Stimulated activated CD8-positive, alpha-beta memory T cell treated with anti-CD3 and anti-CD28 coated beads, Interleukin-7, amount 100 ng/mL, for 4 hours (primary cell): ENCODE measurements around the gene SGCD.

ENCODE experiments used
- DNase-seq, 2 donors: peaks; one replicate each; pipeline ENCODE4 v3.0.0-alpha.2; 2020; ENCODE audit warnings: low read depth in 2 of 2

The SGCD gene

DNA sequence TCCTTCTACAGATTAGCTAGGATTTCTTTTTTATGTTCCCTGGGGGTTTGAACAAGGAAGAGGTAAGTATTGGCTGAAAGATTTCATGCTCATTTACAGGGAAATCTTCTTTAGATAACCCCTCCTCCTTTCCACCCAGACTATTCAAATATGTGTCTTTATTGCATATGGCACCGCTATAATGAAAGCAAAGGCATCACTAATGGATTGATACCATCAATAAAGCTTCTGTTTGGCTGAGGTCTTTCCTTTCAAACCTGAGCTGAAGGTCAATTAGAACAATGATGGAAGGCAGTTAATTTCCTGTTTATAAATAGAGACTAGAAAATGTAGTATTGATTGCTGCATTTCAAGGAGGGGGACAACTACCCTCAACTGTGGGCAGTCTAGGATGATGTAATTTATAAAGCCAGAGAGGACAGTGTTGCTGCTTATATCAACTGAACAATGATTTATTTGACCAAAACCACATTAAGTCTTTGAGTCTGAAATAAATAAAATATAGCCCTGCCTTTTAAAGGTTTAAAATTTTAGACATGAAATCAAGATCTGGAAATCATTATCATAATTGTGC, 132.9 kb downstream of the SGCD start:
- DNase-seq = no peak

DNA sequence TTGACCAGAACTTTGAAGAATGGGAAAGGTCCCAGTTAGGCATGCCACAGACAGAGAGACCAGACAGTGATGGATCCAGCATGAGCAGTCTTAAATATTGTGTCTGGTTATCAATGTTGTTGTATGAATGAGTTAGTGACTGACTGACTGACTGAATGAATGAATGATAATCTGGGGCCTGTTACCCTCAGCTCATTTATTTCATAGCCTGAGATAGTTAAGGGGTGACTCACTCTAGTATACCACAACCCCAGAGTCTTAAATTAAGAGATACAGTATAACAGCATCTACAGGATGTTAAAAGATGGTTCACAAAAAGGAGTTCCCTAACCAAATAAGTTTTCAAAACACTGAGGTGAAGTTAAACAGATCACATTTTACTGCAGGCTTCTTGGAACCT, 133.5 kb downstream of the SGCD start:
- DNase-seq = no peak

DNA sequence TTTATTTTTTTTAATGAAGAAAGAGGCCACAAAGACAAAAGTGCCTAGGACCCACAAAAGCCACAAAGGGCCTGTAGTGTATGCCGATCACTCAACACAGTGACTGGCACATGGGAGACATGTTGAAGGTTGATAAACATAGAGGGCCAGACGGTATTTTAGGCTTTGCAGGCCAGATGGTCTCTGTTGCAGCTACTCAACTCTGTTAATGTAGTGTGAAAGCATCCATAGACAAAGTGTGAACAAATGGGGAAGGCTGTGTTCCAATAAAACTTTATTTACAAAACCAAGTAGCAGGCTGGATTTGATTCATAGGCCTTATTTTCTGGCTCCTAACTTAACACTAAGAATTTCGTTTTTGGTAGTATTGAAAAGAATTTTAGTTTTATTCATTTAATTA, 139.9 kb downstream of the SGCD start:
- no peak for DNase-seq

DNA sequence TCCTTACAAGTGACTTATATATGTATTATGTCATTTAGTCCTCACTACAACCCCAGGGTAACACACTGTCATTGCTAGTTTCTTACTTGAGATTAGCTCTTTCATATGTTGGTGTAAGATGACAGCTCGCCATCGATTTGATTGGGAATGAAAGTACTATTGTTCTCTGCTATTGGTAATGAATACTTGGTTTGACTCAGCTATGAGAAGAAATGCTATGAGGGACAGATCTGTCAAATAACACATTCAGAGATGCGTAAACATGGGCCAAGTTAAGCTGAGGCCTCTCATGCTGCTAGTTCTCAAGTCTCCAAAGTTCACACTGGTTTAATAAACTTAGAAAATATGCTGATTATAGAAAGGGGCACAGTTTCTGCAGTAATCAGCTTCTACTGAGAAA, 142.7 kb downstream of the SGCD start:
- no peak for DNase-seq

DNA sequence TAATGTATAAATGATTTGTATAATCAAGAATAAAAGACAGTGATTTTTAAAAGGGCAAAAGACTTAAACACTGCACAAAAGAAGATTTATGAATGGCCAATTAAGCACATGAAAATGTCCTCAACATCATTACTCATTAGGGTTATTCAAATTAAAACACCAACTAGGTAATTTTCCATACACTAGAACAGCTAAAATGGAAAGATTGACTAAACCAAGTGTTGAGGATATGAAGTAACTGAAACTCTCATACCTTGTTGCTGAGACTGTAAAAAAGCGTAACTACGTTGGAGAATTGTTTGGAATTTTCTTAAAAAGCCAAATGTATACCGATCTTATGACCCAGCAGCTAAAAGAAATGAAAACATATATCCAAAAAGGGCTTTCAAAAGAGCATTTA, 144.9 kb downstream of the SGCD start:
- no peak for DNase-seq

DNA sequence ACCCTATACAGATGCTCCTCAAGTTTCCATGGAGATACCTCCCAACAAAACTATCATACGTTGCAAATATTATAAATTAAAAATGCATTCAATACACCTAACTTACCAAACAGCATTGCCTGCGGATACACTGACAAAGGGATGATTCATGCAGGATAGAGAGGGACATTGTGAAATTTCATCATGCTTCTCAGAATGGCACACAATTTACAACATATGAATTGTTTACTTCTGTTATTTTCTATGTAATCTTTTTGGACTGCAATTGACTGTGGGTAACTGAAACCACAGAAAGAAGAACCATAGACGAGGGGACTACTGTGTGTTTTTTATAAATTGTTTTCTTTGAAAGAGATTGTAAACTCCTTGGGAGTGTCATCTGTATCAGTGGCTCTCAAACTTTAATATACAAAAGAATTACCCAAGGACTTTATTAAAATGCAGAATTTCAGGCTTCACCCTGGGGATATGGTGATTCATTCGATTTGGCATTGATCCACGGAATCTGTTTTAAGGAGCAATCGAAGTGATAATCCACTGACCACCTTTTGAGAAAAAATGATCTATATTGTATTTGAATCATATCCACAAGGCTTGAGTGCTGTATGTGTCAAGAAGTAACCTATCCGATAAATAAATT, 146.4 kb downstream of the SGCD start:
- DNase-seq = no peak

DNA sequence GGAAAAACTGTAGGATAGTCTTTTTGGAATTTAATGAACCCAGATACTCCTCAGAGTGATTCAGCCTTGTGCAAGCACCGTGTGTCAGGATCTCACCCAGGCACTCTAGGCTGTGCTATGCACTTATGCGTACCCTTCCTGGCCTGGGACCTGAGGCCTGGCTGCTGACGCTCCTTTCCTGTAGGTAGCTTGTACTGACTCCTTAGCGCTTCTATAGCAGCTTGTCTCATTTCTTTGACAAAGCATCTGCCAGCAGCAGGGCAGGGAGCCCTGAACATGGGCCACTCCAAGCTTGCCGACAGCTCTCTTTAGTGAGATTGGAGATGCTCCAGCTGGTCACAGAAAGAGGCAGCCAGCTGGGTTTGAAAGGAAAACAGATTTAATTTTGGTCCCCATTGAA, 147.3 kb downstream of the SGCD start:
- no peak for DNase-seq

DNA sequence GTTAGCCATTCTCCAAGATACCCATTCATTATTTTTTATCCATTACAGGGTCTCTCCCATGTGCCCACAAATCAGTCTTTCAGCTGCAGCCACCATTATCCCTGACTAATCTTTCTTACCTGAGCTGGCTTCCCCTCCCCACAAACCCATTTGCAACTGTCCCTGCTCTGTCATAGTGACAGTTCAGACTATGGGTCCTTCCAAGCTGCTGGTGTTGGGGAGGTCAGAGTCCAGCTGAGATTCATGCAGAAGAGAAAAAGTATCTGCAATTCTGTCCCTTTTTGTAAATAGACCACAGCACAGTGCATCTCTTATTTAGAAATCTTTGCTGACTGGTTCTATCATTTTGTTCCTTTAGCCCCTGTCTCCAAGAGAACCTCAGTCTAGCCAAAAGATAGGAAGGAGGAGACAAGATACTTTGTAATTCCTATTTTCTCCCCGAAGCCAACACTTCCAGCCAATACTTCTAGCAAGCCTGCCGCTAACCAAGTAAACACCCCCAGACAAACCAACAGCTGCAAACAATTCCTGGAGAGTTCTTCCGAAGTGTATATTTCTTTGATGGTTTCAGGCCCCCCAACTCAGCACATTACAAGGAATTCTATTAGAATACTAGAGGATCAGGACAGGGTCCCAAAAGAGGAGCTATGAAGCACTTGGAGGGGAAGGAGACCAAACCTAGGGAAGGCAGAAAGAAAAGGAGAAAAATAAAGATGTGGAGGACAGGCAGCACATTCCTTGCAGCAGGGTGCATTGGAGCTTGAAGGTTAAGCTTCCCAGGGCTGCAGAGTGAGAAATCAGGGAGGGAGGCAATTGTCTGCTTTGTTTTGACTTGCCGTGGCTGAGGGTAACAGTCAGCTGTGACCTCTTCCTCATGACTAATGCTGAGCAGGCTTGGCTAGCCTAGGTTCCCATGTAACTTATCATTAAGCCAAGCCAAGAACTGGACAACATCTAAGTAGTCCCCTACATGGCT, 148.5 kb downstream of the SGCD start:
- no peak for DNase-seq

DNA sequence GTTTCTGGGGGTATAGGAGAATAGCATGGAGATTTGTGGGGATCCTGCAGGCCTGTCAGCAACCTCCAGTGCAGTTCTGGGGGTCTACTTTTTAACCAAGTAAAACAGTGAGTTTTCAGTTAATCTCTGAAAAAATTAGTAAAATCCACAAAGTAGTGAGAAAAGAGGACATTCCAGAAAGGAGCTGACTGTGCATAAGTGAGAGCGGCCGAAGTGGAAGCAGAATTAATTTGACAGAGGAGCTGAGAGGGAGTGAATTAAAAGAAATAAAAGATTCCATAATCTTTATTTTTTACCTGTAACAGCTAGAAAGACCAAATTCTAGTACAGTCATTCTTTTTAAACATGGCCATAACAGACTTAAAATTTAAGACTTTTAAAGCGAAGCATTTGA, 149.2 kb downstream of the SGCD start:
- DNase-seq = no peak

DNA sequence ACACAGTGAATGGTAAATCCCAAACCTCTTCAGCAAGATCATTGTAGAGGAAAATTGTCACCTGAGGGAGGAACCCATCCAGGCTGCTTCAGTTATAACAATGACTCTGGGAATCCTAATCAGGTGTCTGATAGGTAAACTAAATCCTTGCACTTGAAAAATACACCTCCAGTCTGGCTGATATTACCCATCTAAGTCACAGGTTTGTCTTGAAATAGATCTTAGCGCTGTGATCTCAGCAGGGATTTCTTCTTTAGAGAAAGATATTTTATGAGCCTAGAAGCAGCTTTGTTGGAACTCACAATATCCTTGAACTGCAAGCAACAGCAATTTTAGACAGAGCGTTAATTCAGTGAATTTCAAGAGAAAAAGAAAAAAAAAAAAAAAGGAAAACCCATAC, 149.7 kb downstream of the SGCD start:
- no peak for DNase-seq

DNA sequence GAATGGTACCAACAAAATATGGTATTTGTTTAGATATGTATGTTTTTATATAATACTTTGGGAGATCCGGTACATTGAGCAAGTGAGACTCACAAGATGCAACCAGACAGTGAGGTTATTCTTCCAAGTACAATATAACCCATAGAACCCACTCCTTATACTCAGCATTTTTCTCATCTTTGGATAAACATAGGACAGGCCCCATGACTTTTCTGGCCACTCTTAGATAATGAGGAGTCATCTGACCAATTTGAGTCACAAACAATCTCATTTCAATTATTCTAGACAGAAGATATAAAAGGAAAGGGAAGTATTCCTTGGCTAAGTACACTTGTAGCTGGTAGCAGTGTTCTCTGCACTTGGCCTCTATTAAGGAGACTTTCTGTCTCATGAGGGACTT, 150.2 kb downstream of the SGCD start:
- no peak for DNase-seq

DNA sequence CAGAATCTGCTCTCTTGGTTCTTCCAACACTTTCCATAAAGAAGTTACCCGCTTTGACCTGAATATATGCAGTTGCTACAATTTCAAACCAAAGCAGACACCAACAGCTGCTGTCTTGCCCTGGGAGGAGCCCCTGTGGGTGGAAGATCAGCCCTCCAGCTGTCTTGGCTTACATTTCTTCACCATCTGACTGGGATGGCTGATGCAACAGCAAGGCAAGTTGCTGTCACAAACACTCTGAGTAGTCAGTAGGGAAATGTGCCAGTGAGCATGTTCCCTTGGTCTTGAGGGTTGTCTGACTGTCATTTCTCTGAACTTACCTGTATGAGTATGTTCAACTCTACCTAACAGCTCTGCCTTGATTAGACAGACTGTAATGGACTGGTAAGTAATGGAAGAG, 152.9 kb downstream of the SGCD start:
- DNase-seq = no peak

DNA sequence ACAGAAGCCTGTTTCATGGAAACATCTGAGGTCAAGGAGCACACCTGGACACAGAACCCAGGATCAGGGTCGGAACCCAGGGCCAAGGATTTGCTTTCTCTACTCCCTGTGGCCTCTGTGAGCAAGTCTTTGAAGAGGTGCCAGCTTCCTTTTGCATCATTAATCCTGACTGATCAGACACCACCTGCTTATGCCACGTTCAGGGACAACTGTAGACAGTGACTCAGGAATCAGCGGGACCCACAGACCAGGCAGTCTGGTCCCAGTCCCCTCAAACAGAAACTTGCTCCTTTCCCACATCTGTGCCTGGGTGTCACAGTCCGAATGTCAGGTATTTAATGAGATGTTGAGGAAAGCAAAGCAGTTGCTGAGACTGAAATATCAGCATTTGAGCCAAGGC, 154.8 kb downstream of the SGCD start:
- DNase-seq = no peak

DNA sequence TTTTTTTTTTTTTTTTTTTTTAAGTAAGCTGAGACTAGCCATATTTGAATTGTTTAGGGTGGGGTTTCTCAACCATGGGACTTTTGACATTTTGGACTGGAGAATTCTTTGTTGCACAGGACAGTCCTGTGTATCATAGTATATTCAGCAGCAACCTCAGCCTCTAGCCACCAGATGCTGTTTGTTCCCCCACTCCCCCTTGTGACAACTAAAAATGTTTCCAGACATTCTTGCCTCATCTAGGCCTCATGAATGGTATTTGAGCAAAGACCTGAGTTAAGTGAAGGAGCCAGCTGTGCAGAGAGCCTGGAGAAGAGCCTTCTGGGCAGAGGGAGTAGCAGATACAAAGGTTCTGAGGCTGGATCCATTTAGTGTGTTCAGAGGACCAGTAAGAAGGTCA, 155.9 kb downstream of the SGCD start:
- DNase-seq = no peak

DNA sequence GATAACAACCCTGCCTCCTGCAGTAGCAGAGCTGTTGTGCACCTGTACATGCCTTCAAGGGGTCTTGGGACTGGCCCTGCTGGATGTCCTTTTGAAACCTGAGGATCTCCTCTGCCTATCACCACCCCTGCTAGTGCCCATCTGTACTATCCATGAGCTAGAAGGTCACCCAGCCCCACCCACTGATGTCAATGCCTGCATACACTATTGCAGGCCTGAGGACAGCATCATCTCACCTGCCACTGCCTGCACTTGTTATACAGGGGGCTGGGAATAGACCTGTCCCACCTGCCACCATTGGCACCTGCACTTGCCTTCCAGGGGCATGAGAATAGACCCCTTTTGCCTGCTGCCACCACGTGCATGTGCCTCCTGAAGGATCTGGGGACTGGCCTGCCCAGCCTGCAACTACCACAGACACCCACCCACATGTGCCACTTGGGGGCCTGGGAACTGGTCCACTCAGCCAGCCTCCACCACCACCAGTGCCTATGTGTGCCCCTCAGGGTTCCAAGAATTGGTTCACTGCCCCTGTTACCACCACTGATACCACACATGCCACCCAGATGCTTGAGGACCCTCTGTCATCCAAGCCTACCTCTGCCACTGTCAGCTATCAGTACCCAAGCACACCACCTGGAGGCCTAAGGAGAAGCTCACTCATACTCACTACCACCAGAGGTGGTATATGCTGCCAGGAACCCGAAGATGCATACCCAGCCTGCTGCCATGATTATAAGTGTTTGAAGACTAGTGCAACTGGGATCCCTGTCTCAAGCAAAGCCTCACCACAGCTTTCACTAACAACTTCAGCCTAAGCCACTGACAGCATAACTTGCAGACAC, 159.7 kb downstream of the SGCD start:
- DNase-seq = no peak

DNA sequence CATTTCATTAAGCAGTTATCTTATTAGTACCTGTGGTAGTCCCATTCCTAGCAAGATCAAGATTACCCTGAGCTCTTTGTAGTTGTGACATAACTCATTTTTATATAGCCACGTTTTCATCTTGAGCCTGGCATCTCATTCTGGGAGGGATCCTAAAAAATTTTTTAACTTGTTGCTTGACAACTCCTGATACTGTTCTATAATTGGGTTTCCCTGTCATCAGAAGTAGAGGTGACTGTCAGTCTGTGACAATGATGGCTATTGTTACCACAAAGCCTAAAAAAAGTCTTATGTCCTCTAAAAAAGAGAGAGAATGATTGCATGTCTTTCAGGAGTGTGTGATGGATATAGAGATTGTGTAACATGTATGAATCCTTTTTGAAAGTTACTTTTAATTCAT, 164.8 kb downstream of the SGCD start:
- no peak for DNase-seq

DNA sequence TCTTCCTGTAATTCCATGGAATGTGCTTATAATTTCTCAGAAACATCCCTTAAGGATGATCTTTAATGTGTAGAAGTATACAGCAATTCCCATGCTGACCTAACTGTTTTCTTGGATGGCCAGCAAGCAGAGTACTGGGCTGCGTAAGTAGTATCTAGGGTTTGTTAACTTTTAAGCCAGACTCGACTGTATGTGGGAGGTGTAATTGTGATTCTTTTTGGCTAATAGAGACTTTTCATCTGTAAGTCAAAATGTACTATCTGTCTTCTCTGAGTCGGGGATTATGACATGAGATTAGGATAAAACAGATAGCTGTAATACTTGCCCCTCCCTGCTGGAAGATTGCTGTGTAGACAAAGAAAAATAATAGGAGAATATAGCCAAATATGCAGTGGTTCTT, 169.3 kb downstream of the SGCD start:
- no peak for DNase-seq

DNA sequence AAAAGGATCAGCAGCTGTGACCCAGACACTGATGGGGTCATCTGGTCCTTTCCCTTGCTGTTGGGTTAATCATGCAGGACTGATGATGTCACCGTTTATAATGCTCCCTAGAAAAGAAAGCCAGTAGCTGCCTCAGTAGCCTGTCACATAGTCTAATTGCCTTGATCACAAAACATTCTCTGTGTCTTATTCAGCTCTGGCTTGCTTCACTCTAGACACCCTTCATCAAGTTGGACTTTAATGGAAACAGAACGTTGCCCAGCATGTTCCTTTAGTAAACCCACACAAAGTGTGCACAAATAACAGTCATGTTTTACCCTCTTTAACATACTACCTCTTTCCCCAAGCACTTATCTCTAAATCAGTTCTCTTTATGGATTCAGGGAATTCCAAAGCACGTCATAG, 170.8 kb downstream of the SGCD start:
- DNase-seq = no peak

DNA sequence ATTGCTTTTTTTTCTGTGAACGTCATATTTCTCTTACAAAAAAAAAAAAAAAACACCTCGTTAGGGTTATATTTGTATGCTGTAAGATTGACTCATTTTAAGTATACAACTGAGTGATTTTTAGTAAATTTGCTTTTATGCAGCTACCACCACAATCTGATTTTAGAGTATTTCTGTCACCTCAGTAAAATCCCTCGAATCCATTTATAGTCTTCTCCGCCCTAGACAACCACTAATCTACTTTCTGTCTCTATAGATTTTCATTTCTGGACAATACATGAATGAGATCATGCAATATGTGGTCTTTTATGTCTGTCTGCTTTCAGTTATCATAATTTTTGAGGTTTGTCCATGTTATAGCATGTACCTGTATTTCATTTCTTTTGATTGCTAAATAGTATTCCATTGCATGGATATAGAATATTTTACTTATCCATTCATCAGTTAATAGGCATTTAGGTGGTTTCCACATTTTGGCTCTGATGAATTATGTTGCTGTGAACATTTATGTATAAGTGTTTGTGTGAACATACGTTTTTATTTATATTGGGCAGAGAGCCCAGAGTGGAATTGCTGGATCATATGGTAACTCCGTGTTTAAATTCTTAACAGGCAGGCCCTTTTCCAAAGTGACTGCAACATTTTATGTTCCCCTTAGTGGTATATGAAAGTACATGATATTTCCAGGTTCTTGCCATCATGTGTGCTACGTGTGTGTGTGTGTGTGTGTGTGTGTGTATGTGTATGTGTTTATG, 171.4 kb downstream of the SGCD start:
- no peak for DNase-seq

DNA sequence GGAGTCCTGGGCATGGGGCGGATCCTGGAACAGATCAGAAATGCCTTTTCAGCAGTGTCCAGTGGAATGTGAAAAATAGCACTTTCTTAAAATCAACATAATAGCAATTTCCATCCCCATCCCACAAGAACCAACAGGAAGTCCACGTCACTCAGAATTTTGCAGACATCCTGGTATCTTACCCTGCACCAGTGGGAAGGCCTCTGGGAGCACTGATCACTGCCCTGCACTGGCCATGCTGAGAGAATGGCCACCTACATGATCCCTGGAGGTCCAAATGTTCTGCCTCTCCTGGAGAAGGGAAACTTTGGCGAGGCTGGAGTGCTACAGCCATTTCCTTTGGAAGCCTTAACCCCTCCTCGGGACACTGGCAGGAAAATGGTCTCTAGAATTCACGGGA, 173.8 kb downstream of the SGCD start:
- DNase-seq = no peak

DNA sequence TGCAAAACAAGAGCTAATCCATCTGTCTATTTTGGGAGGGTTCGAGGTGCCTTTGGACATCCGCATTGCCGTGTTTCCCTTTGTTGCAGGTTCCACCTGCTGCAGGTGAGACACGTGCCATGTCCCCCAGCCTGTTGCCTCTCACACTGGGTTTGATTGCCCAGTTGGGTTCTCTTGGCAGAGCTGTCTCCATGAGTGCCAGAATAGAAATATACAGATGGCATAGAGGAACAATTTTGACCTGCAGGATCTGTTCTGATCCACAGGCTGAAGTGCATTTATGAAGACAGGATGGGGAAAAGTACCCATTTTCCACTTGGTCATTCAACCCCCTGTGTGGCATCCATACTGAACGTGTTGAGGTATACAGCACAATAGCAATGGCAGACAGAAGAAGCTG, 178.1 kb downstream of the SGCD start:
- no peak for DNase-seq
